Fibroblast of lung (primary cell): ENCODE results near the gene EEF1A2.

Source experiments
- CTCF ChIP-seq, 2 donors: IDR thresholded peaks in 1 of 2; conservative IDR thresholded peaks in 1 of 2; 1 replicate in 1 of 2; 2 replicates in 1 of 2; pipeline ENCODE4 v1.5.1; 2011 to 2012; ENCODE audit warnings: low read length in 2 of 2, control low read depth in 1 of 2, inconsistent platforms in 1 of 2, low read depth in 1 of 2, mild to moderate bottlenecking in 1 of 2
- EZH2 ChIP-seq: IDR thresholded peaks from 2 replicates; pipeline ENCODE4 v1.5.1; 2012; ENCODE audit warnings: low read length, control low read depth, mild to moderate bottlenecking; ENCODE audit errors: missing control alignments

GRCh38 chr20:63522091-63522868 lies 23.4 kb upstream of the EEF1A2 start:
- TF ChIP-seq CTCF (conservative IDR thresholded peaks at IDR 0.05 in 1 of 2, IDR thresholded peaks at IDR 0.05 in 1 of 2; ENCODE audit: low read depth in 1 of 2, low read length in 2 of 2) (no peak), EZH2 (no peak)
